Endodermal cell (in vitro differentiated cells): ENCODE measurements around the gene FAM50B. TPM values are rescaled to one million over a fixed set of nuclear protein-coding genes. Genes with fewer than 3 reads are reported as not detected.

Experiments used
- DNase-seq: peaks from one replicate; pipeline ENCODE4 v3.0.0-alpha.2; 2017
- H3K27ac ChIP-seq: 2 replicates; pipeline ENCODE4 v1.5.1; 2013; ENCODE audit warnings: mild to moderate bottlenecking, low read depth, low read length, moderate library complexity
- H3K27me3 ChIP-seq: 2 replicates; pipeline ENCODE4 v1.6.1; 2013; ENCODE audit warnings: mild to moderate bottlenecking, low read length, moderate library complexity; ENCODE audit not compliant: insufficient read depth, control insufficient read depth, poor library complexity, severe bottlenecking
- H3K36me3 ChIP-seq: 2 replicates; pipeline ENCODE4 v1.7.0; 2013; ENCODE audit warnings: mild to moderate bottlenecking, low read length, moderate library complexity; ENCODE audit not compliant: control insufficient read depth, insufficient read depth
- H3K4me1 ChIP-seq: one replicate; pipeline ENCODE4 v1.7.0; 2013; ENCODE audit warnings: low read length; ENCODE audit not compliant: control insufficient read depth, insufficient read depth
- H3K4me3 ChIP-seq: 2 replicates; pipeline ENCODE4 v1.5.1; 2013; ENCODE audit warnings: mild to moderate bottlenecking, low read length, moderate library complexity
- H3K9ac ChIP-seq: 2 replicates; pipeline ENCODE4 v1.6.1; 2013; ENCODE audit warnings: mild to moderate bottlenecking, low read length, moderate library complexity; ENCODE audit not compliant: poor library complexity, severe bottlenecking; ENCODE audit errors: extremely low read depth
- H3K9me3 ChIP-seq: 2 replicates; pipeline ENCODE4 v1.6.1; 2013; ENCODE audit warnings: mild to moderate bottlenecking, low read length, moderate library complexity; ENCODE audit not compliant: control insufficient read depth
- H3K27ac Mint-ChIP-seq: 2 replicates; pipeline ENCODE4 v1.8.0; 2020; ENCODE audit warnings: mixed read lengths
- H3K27me3 Mint-ChIP-seq: 2 replicates; pipeline ENCODE4 v1.8.0; 2021; ENCODE audit warnings: mild to moderate bottlenecking, mixed read lengths; ENCODE audit not compliant: insufficient read depth
- H3K36me3 Mint-ChIP-seq: 2 replicates; pipeline ENCODE4 v1.8.0; 2020; ENCODE audit warnings: low read depth, mixed read lengths
- H3K4me1 Mint-ChIP-seq: 2 replicates; pipeline ENCODE4 v1.8.0; 2020; ENCODE audit warnings: mixed read lengths
- H3K4me3 Mint-ChIP-seq: 2 replicates; pipeline ENCODE4 v1.8.0; 2020; ENCODE audit warnings: mild to moderate bottlenecking, moderate library complexity, mixed read lengths
- H3K9me3 Mint-ChIP-seq: 2 replicates; pipeline ENCODE4 v1.8.0; 2020; ENCODE audit warnings: mild to moderate bottlenecking, mixed read lengths
- CTCF ChIP-seq: fragments of 200-600 bp; sonication (generic); conservative IDR thresholded peaks from 2 replicates; pipeline ENCODE4 v1.5.0; 2021; ENCODE audit warnings: antibody characterized with exemption, mild to moderate bottlenecking
- WGBS, 2 experiments: methylation state at CpG; one replicate each; pipeline versions ENCODE4 v1.1.5 to v1.1.7; 2013; ENCODE audit warnings: missing lambda C conversion rate in 2 of 2, mixed read lengths in 1 of 2; ENCODE audit not compliant: insufficient coverage in 1 of 2, insufficient read length in 1 of 2; 5-methylcytosine and 5-hydroxymethylcytosine counted together
- total RNA-seq, 2 donors: library from RNA; stranded (reverse); fragmentation: NEBNext Ultra II Directional in 1 of 2; extraction: Animal tissue kit (Norgen Biotek cat#: 25700) in 1 of 2; gene quantifications; 2 replicates in 1 of 2; 3 replicates in 1 of 2; pipeline ENCODE4 v1.2.1, GENCODE V29; 2021

FAM50B gene
- total RNA-seq, 2 donors from 2014 or later, result 2.8 to 3.7 TPM

- Histone ChIP-seq H3K27me3 (no peaks in the 10 kb centered on the region), H3K4me3 (no peak overlapping the region), H3K9ac (no peak overlapping the region), H3K4me1 (no peaks in the 10 kb centered on the region), H3K36me3 (no peaks in the 10 kb centered on the region), H3K9me3 (no peaks in the 10 kb centered on the region), H3K27ac (no peak overlapping the region)
- 78 to 83% methylated on average over 2 to 5 of the region's 5 CpGs for WGBS, 2 experiments
- no peak overlapping the region for H3K4me3 Mint-ChIP-seq
- H3K4me1 Mint-ChIP-seq, result no peaks in the 10 kb centered on the region
- peak; percentile 10 for DNase-seq
- no peak for TF ChIP-seq CTCF
- peaks cover 26% of the 10 kb centered on the region for H3K9me3 Mint-ChIP-seq
- H3K27me3 Mint-ChIP-seq, result peaks cover 5% of the 10 kb centered on the region
- peaks cover 7% of the 10 kb centered on the region for H3K36me3 Mint-ChIP-seq
- no peak overlapping the region for H3K27ac Mint-ChIP-seq
These were observed 33.7 kb downstream of the FAM50B start for GRCh38 chr6:3882866-3883265.

- peaks cover 5% of the 10 kb centered on the region for H3K27me3 Mint-ChIP-seq
- H3K4me3 Mint-ChIP-seq, result no peak overlapping the region
- Histone ChIP-seq H3K27me3 (no peaks in the 10 kb centered on the region), H3K4me3 (no peak overlapping the region), H3K36me3 (no peaks in the 10 kb centered on the region), H3K9ac (no peak overlapping the region), H3K27ac (no peak overlapping the region), H3K9me3 (no peaks in the 10 kb centered on the region), H3K4me1 (no peaks in the 10 kb centered on the region)
- WGBS, 2 experiments, result 86 to 93% methylated on average over 3 to 6 of the region's 6 CpGs
- no peak for TF ChIP-seq CTCF
- peaks cover 3% of the 10 kb centered on the region for H3K4me1 Mint-ChIP-seq
- H3K36me3 Mint-ChIP-seq, result peaks cover 7% of the 10 kb centered on the region
- H3K27ac Mint-ChIP-seq, result no peak overlapping the region
- peaks cover 26% of the 10 kb centered on the region for H3K9me3 Mint-ChIP-seq
- DNase-seq, result no peak
These were observed 35.0 kb downstream of the FAM50B start for GRCh38 chr6:3884007-3884745.

GRCh38 chr6:3885262-3886036 is 36.3 kb downstream of the FAM50B start:
- no peaks in the 10 kb centered on the region for H3K9me3 ChIP-seq
- H3K4me3 Mint-ChIP-seq, result no peak overlapping the region
- no peak overlapping the region for H3K27ac Mint-ChIP-seq
- H3K27ac ChIP-seq, result no peak overlapping the region
- H3K4me1 Mint-ChIP-seq, result peaks cover 10% of the 10 kb centered on the region
- H3K4me1 ChIP-seq, result no peaks in the 10 kb centered on the region
- no peaks in the 10 kb centered on the region for H3K27me3 ChIP-seq
- DNase-seq, result peak; percentile 78
- WGBS, 2 experiments, result 68 to 88% methylated on average over 2 to 9 of the region's 9 CpGs
- TF ChIP-seq CTCF, result peak; percentile 80
- H3K27me3 Mint-ChIP-seq, result peaks cover 5% of the 10 kb centered on the region
- peaks cover 7% of the 10 kb centered on the region for H3K36me3 Mint-ChIP-seq
- no peak overlapping the region for H3K9ac ChIP-seq
- peaks cover 24% of the 10 kb centered on the region for H3K9me3 Mint-ChIP-seq
- no peak overlapping the region for H3K4me3 ChIP-seq
- H3K36me3 ChIP-seq, result no peaks in the 10 kb centered on the region
